ENCODE data around the gene KRTAP10-5. TPM values are rescaled to one million over a fixed set of nuclear protein-coding genes. Genes with fewer than 3 reads are reported as not detected.
A peak's percentile ranks its signal among the peaks of the same experiment; 100 is the strongest.

Gene KRTAP10-5
- total RNA-seq, 1 donor from 2014 or later, result not detected

- intact Hi-C loops (cut with DNase I), result no loop called here
- Histone ChIP-seq H3K4me3 (no peak overlapping the region), H3K27ac (no peak overlapping the region), H3K4me1 (no peaks in the 10 kb centered on the region), H3K36me3 (no peaks in the 10 kb centered on the region), H3K27me3 (peaks cover under 1% of the 10 kb centered on the region), H3K9me3 (peaks cover 8% of the 10 kb centered on the region)
- TF ChIP-seq, protein P1, sequence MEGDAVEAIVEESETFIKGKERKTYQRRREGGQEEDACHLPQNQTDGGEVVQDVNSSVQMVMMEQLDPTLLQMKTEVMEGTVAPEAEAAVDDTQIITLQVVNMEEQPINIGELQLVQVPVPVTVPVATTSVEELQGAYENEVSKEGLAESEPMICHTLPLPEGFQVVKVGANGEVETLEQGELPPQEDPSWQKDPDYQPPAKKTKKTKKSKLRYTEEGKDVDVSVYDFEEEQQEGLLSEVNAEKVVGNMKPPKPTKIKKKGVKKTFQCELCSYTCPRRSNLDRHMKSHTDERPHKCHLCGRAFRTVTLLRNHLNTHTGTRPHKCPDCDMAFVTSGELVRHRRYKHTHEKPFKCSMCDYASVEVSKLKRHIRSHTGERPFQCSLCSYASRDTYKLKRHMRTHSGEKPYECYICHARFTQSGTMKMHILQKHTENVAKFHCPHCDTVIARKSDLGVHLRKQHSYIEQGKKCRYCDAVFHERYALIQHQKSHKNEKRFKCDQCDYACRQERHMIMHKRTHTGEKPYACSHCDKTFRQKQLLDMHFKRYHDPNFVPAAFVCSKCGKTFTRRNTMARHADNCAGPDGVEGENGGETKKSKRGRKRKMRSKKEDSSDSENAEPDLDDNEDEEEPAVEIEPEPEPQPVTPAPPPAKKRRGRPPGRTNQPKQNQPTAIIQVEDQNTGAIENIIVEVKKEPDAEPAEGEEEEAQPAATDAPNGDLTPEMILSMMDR (IDR thresholded peaks at IDR 0.05), result no peak
- no peak for ATAC-seq
- DNase-seq, result peak; percentile 46
These were observed 615 bp downstream of the KRTAP10-5 start for GRCh38 chr21:44579833-44580144.

DNA sequence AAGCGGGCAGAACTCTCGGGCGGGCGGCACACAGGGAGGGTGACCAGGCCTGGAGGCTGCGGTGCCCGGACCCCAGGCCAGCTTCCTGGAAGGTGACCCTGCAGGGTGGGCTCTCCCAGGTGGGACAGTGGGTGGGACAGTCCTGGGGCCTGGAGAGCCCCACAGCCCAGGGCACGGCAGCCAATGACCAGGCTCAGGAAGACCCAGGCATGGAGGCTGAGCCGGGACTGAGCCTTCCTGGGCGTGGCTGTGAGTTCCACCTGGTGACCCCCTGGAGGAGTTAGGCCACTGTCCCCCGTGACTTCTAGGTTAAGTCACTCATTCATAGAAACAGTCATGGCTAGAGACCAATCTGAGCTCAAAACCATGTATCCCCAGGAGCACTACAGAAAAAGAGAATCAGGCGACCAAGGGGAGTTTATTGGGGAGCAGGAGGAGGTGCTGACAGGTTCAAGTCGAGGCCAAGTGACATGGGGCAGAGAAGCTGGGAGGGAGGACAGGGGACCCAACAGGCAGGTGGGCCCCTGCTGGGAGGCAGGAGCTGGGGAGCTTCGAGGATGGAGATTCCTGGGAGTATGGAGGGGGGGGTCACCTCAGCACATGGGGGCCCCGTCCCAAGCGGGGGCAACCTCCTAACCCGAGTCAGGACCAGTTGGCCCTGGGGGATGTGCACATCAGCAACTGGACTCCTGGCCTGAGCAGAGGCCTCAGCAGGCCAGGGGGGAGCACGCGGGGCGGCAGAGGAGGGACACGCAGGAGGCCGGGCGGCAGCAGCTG, 1.2 kb downstream of the KRTAP10-5 start:
- intact Hi-C loops (cut with DNase I), result no loop called here
- DNase-seq, result peak; percentile 50
- no peak overlapping the region for H3K27ac ChIP-seq

GRCh38 chr21:44578371-44579055, 1.9 kb downstream of the KRTAP10-5 start:
- H3K27ac ChIP-seq, result no peak overlapping the region
- no peaks in the 10 kb centered on the region for H3K27me3 ChIP-seq
- TF ChIP-seq, protein P1 (IDR thresholded peaks at IDR 0.05), result no peak
- ATAC-seq (no peak), DNase-seq (peak; percentile 48)
- H3K9me3 ChIP-seq, result peaks cover 8% of the 10 kb centered on the region
- no peaks in the 10 kb centered on the region for H3K36me3 ChIP-seq
- no peak overlapping the region for H3K4me3 ChIP-seq
- no peaks in the 10 kb centered on the region for H3K4me1 ChIP-seq
- intact Hi-C loops (cut with DNase I), result no loop called here

More for the DNA sequence above, 1.2 kb downstream of the KRTAP10-5 start:
- Histone ChIP-seq H3K9me3 (peaks cover 8% of the 10 kb centered on the region), H3K4me3 (no peak overlapping the region), H3K27me3 (no peaks in the 10 kb centered on the region), H3K4me1 (no peaks in the 10 kb centered on the region), H3K36me3 (no peaks in the 10 kb centered on the region)
- TF ChIP-seq, protein P1 (IDR thresholded peaks at IDR 0.05), result no peak
- peak; percentile 26 for ATAC-seq

DNA sequence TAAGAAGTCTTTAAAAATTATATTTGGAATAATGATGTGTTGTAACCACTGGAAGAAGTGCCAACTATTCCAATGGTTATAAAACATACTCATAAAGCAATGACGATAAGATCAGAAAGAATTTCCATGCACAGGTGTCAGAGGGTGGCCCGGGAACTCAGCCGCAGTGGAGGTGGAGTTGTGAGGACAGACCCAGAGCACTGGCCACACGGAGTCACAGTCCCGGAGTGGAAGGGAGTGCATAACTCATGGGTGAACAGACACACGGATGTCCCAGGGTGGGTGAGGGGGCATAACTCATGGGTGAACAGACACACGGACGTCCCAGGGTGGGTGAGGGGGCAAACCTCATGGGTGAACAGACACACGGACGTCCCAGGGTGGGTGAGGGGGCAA, 4.4 kb downstream of the KRTAP10-5 start:
- no peaks in the 10 kb centered on the region for H3K27me3 ChIP-seq
- no peaks in the 10 kb centered on the region for H3K9me3 ChIP-seq
- H3K27ac ChIP-seq, result no peak overlapping the region
- intact Hi-C loops (cut with DNase I), result no loop called here
- DNase-seq, result no peak
- TF ChIP-seq, protein P1 (IDR thresholded peaks at IDR 0.05), result no peak
- ATAC-seq, result no peak
- H3K36me3 ChIP-seq, result no peaks in the 10 kb centered on the region
- no peak overlapping the region for H3K4me3 ChIP-seq
- no peaks in the 10 kb centered on the region for H3K4me1 ChIP-seq

GRCh38 chr21:44575307-44576024, 4.9 kb downstream of the KRTAP10-5 start:
- intact Hi-C loops (cut with DNase I), result no loop called here

More at GRCh38 chr21:44575307-44576024, 4.9 kb downstream of the KRTAP10-5 start:
- DNase-seq (no peak), ATAC-seq (no peak)
- Histone ChIP-seq H3K4me1 (no peaks in the 10 kb centered on the region), H3K9me3 (no peaks in the 10 kb centered on the region), H3K36me3 (no peaks in the 10 kb centered on the region), H3K27me3 (no peaks in the 10 kb centered on the region), H3K27ac (no peak overlapping the region), H3K4me3 (no peak overlapping the region)
- TF ChIP-seq, protein P1 (IDR thresholded peaks at IDR 0.05), result no peak

All from upper lobe of right lung (tissue), 1 donor.